Epithelial cell of esophagus (primary cell): ENCODE data around the gene PRSS2.
"Not testable (repeated sequence)": the region's sequence is repeated elsewhere in the genome, so short reads cannot be mapped to it uniquely, and the experiment has no call there.

Source experiments
- DNase-seq: peaks from one replicate; pipeline ENCODE4 v3.0.0; 2010; ENCODE audit warnings: low read depth
- H3K4me3 ChIP-seq: 2 replicates; pipeline ENCODE4 v1.5.1; 2011; ENCODE audit warnings: mild to moderate bottlenecking, low read length, control low read depth
- TF ChIP-seq, protein P1 (sequence below): IDR thresholded peaks from 2 replicates; pipeline ENCODE4 v1.5.1; 2011; ENCODE audit warnings: low read depth, mild to moderate bottlenecking, low read length, control low read depth, inconsistent platforms; ENCODE audit not compliant: insufficient read depth; ENCODE audit errors: missing control alignments

Gene PRSS2

DNA sequence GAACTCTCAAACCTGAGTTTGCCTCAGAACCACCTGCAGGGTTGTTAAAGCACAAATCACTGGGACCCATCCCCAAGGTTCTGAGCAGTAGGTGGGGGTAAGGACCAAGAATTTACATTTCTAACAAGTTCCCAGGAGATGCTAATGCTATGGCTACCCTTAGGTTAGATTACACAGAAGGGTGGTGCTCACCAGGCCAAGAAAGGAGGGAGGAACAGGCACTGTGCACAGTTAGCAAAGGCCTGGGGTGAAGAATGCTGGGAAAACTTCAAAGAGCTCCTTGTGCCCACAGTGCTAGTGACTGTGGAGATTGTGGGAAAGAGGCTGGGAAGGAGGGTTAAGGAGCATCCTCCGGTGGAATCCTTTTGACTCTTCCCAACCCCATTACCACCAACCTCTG is 8.7 kb upstream of the PRSS2 start:
- DNase-seq, result no peak
- TF ChIP-seq, protein P1, sequence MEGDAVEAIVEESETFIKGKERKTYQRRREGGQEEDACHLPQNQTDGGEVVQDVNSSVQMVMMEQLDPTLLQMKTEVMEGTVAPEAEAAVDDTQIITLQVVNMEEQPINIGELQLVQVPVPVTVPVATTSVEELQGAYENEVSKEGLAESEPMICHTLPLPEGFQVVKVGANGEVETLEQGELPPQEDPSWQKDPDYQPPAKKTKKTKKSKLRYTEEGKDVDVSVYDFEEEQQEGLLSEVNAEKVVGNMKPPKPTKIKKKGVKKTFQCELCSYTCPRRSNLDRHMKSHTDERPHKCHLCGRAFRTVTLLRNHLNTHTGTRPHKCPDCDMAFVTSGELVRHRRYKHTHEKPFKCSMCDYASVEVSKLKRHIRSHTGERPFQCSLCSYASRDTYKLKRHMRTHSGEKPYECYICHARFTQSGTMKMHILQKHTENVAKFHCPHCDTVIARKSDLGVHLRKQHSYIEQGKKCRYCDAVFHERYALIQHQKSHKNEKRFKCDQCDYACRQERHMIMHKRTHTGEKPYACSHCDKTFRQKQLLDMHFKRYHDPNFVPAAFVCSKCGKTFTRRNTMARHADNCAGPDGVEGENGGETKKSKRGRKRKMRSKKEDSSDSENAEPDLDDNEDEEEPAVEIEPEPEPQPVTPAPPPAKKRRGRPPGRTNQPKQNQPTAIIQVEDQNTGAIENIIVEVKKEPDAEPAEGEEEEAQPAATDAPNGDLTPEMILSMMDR, result no peak
- H3K4me3 ChIP-seq, result no peak overlapping the region

DNA sequence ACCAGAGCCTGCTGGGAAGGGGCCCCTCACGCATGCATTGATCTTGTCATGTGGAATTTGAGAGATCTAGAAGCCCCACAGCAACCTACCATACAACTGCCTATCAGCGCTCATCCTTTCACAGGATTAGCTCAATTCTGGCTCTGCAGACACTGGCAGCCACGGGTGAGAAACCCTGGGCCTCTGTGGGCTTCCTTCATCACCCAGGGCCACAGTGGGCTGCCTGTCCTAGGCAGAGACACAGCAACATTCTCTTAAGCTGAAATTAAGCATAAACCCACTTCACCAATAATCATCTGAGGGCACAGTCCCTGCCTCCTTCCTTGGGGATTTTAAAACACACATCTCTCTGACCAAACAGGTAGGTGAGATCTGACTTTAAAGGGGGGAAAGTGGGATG is 3.3 kb upstream of the PRSS2 start:
- H3K4me3 ChIP-seq, result no peak overlapping the region
- no peak for DNase-seq
- TF ChIP-seq, protein P1, result no peak

DNA sequence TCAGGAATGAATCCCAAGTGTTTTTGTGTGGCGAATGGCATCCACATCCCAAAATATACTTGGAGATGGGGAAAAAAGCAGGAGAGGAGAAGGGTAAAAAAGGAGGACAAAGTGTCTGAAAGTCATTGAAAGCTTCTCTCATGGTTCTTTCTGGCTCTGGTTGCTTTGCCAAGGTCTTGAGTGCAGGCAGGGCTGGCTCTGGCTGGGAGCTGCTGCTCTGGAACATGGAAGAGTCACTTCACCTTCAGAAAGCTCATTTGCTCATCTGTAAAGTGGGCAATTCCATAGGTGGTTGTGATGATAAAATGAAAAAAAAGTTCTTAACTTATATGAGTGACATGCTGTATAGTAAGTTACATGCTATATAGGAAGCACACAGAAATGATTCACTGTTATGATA is 2.9 kb upstream of the PRSS2 start:
- no peak overlapping the region for H3K4me3 ChIP-seq
- TF ChIP-seq, protein P1, result no peak
- DNase-seq, result no peak

DNA sequence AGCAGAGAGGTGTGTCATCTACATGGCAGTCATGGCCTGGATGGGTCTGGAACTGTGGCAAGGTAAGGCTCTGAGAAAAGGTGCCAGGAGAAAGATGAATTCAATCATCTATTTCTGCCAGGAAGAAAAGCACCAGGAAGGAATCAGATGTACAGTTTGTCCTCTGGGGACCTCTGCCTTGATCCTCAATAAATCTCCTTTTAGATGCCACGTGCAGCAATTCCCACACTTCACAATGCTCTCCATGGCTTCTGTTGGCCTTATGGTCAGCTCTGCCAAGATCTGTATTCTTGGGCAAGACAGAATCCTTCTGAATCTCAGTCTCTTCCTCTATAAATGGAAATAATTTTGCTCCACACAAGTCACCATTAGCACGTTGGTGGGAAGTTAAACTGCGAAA is 1.9 kb upstream of the PRSS2 start:
- DNase-seq, H3K4me3 ChIP-seq: not testable (repeated sequence)

DNA sequence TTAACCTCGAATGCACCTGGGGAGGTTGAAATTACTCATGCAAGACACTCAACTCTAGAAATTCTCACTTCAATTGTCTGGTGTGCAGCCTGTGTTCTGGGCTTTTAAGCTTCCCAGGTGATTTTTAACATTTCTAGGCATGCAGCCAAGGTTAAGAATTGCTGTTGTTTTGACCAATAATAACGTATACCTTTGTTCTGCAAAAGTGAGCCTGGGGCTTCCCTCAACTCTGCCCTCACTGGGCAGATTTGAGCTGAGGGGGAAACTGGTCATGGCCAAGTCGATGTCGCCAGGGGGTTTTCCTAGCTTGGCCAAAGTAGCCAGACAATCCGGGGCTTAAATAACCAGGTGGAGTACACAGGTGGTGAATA is 568 bp downstream of the PRSS2 start:
- no peak overlapping the region for H3K4me3 ChIP-seq
- TF ChIP-seq, protein P1, result no peak
- no peak for DNase-seq

DNA sequence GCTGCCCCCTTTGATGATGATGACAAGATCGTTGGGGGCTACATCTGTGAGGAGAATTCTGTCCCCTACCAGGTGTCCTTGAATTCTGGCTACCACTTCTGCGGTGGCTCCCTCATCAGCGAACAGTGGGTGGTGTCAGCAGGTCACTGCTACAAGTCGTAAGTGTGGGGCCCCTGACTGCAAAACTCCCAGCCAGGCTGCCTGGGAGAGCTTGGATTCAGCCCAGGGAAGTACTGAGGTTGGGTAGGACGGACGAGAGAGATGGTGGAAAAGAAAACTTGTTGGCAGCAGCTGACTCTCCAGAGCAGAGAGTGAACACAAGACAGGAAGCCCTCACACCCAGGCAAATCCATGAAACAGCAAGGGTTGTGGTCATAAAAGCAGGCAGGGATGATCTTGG is 1.3 kb downstream of the PRSS2 start:
- no peak for DNase-seq
- TF ChIP-seq, protein P1, result no peak
- H3K4me3 ChIP-seq, result no peak overlapping the region

DNA sequence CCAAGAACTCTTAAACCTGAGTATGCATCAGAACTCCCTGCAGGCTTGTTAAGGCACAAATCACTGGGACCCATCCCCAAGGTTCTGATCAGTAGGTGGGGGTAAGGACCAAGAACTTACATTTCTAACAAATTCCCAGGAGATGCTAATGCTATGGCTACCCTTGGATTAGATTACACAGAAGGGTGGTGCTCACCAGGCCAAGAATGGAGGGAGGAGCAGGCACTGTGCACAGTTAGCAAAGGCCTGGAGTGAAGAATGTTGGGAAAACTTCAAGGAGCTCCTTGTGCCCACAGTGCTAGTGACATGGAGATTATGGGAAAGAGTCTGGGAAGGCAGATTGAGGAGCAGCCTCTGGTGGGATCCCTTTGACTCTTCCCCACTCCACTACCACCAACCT is 1.9 kb downstream of the PRSS2 start:
- TF ChIP-seq, protein P1, result no peak
- no peak overlapping the region for H3K4me3 ChIP-seq
- no peak for DNase-seq

DNA sequence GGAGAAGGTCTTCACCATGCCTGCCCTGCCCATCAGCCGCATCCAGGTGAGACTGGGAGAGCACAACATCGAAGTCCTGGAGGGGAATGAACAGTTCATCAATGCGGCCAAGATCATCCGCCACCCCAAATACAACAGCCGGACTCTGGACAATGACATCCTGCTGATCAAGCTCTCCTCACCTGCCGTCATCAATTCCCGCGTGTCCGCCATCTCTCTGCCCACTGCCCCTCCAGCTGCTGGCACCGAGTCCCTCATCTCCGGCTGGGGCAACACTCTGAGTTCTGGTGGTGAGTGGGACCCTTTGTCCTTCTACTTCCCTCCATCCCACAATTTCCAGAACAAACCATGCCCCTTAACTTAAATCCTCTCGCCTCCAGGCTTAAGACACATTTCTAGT is 2.5 kb downstream of the PRSS2 start:
- DNase-seq, result no peak
- TF ChIP-seq, protein P1, result no peak

More for the DNA sequence above, 2.5 kb downstream of the PRSS2 start:
- H3K4me3 ChIP-seq, result no peak overlapping the region
